Bronchial epithelial cell (primary cell): ENCODE results near the gene EPC1. TPM values are rescaled to one million over a fixed set of nuclear protein-coding genes. Genes with fewer than 3 reads are reported as not detected.
A peak's percentile ranks its signal among the peaks of the same experiment; 100 is the strongest.

Source experiments
- DNase-seq: peaks from one replicate; pipeline ENCODE4 v3.0.0-alpha.2; 2010; ENCODE audit warnings: low read depth
- FAIRE-seq: peaks from 2 replicates; lab custom pipeline; 2011; peaks lifted over from hg19 to GRCh38; lab: Jason Lieb, UNC
- H3K27me3 ChIP-seq: 2 replicates; pipeline ENCODE4 v1.5.1; 2011; ENCODE audit warnings: low read length; ENCODE audit not compliant: control insufficient read depth, insufficient read depth
- H3K36me3 ChIP-seq: 2 replicates; pipeline ENCODE4 v1.5.1; 2011; ENCODE audit warnings: low read length; ENCODE audit not compliant: control insufficient read depth, insufficient read depth
- H3K4me3 ChIP-seq: 2 replicates; pipeline ENCODE4 v1.5.1; 2011; ENCODE audit warnings: mild to moderate bottlenecking, low read depth, low read length, control low read depth
- CTCF ChIP-seq: IDR thresholded peaks from 2 replicates; pipeline ENCODE4 v1.5.1; 2011; ENCODE audit warnings: mild to moderate bottlenecking, moderate library complexity, low read length, control low read depth, inconsistent platforms; ENCODE audit not compliant: insufficient read depth, severe bottlenecking
- total RNA-seq: library from RNA; depleted of rRNA; stranded (reverse); fragments of >200 nt; gene quantifications from 2 replicates; pipeline ENCODE4 v1.2.1, GENCODE V29; 2014

EPC1 gene
- total RNA-seq, 1 donor from 2014 or later: 12.6 TPM

- Histone ChIP-seq H3K36me3 (peaks cover 8% of the 10 kb centered on the region), H3K27me3 (no peaks in the 10 kb centered on the region), H3K4me3 (no peak overlapping the region)
- FAIRE-seq (no peak), DNase-seq (no peak)
- no peak for TF ChIP-seq CTCF
These were observed 77.4 kb downstream of the EPC1 start for GRCh38 chr10:32269343-32270100.

GRCh38 chr10:32268788-32269187 is 78.2 kb downstream of the EPC1 start:
- TF ChIP-seq CTCF: no peak
- no peaks in the 10 kb centered on the region for H3K27me3 ChIP-seq
- no peak overlapping the region for H3K4me3 ChIP-seq
- FAIRE-seq (no peak), DNase-seq (no peak)
- H3K36me3 ChIP-seq: peaks cover 8% of the 10 kb centered on the region

GRCh38 chr10:32266979-32267378 is 80.0 kb downstream of the EPC1 start:
- TF ChIP-seq CTCF: no peak
- Histone ChIP-seq H3K4me3 (no peak overlapping the region), H3K27me3 (no peaks in the 10 kb centered on the region), H3K36me3 (peaks cover 6% of the 10 kb centered on the region)
- DNase-seq (no peak), FAIRE-seq (no peak)

GRCh38 chr10:32266566-32266965 is 80.4 kb downstream of the EPC1 start:
- Histone ChIP-seq H3K4me3 (no peak overlapping the region), H3K27me3 (no peaks in the 10 kb centered on the region), H3K36me3 (peaks cover 6% of the 10 kb centered on the region)
- no peak for DNase-seq
- no peak for TF ChIP-seq CTCF
- FAIRE-seq: no peak

- Histone ChIP-seq H3K36me3 (peaks cover 6% of the 10 kb centered on the region), H3K27me3 (no peaks in the 10 kb centered on the region), H3K4me3 (no peak overlapping the region)
- no peak for TF ChIP-seq CTCF
- FAIRE-seq (no peak), DNase-seq (no peak)
These were observed 81.2 kb downstream of the EPC1 start for GRCh38 chr10:32265756-32266155.

- DNase-seq (peak; percentile 29), FAIRE-seq (no peak)
- Histone ChIP-seq H3K27me3 (no peaks in the 10 kb centered on the region), H3K36me3 (peaks cover 1% of the 10 kb centered on the region), H3K4me3 (no peak overlapping the region)
- TF ChIP-seq CTCF: no peak
These were observed 83.7 kb downstream of the EPC1 start for GRCh38 chr10:32263300-32263699.
